Endodermal cell (in vitro differentiated cells): ENCODE measurements around the gene TUBGCP3. TPM values are rescaled to one million over a fixed set of nuclear protein-coding genes. Genes with fewer than 3 reads are reported as not detected.
A peak's percentile ranks its signal among the peaks of the same experiment; 100 is the strongest.

Experiments used
- DNase-seq: peaks from one replicate; pipeline ENCODE4 v3.0.0-alpha.2; 2017
- H3K27ac ChIP-seq: 2 replicates; pipeline ENCODE4 v1.5.1; 2013; ENCODE audit warnings: mild to moderate bottlenecking, low read depth, low read length, moderate library complexity
- H3K27me3 ChIP-seq: 2 replicates; pipeline ENCODE4 v1.6.1; 2013; ENCODE audit warnings: mild to moderate bottlenecking, low read length, moderate library complexity; ENCODE audit not compliant: insufficient read depth, control insufficient read depth, poor library complexity, severe bottlenecking
- H3K36me3 ChIP-seq: 2 replicates; pipeline ENCODE4 v1.7.0; 2013; ENCODE audit warnings: mild to moderate bottlenecking, low read length, moderate library complexity; ENCODE audit not compliant: control insufficient read depth, insufficient read depth
- H3K4me1 ChIP-seq: one replicate; pipeline ENCODE4 v1.7.0; 2013; ENCODE audit warnings: low read length; ENCODE audit not compliant: control insufficient read depth, insufficient read depth
- H3K4me3 ChIP-seq: 2 replicates; pipeline ENCODE4 v1.5.1; 2013; ENCODE audit warnings: mild to moderate bottlenecking, low read length, moderate library complexity
- H3K9ac ChIP-seq: 2 replicates; pipeline ENCODE4 v1.6.1; 2013; ENCODE audit warnings: mild to moderate bottlenecking, low read length, moderate library complexity; ENCODE audit not compliant: poor library complexity, severe bottlenecking; ENCODE audit errors: extremely low read depth
- H3K9me3 ChIP-seq: 2 replicates; pipeline ENCODE4 v1.6.1; 2013; ENCODE audit warnings: mild to moderate bottlenecking, low read length, moderate library complexity; ENCODE audit not compliant: control insufficient read depth
- H3K27ac Mint-ChIP-seq: 2 replicates; pipeline ENCODE4 v1.8.0; 2020; ENCODE audit warnings: mixed read lengths
- H3K27me3 Mint-ChIP-seq: 2 replicates; pipeline ENCODE4 v1.8.0; 2021; ENCODE audit warnings: mild to moderate bottlenecking, mixed read lengths; ENCODE audit not compliant: insufficient read depth
- H3K36me3 Mint-ChIP-seq: 2 replicates; pipeline ENCODE4 v1.8.0; 2020; ENCODE audit warnings: low read depth, mixed read lengths
- H3K4me1 Mint-ChIP-seq: 2 replicates; pipeline ENCODE4 v1.8.0; 2020; ENCODE audit warnings: mixed read lengths
- H3K4me3 Mint-ChIP-seq: 2 replicates; pipeline ENCODE4 v1.8.0; 2020; ENCODE audit warnings: mild to moderate bottlenecking, moderate library complexity, mixed read lengths
- H3K9me3 Mint-ChIP-seq: 2 replicates; pipeline ENCODE4 v1.8.0; 2020; ENCODE audit warnings: mild to moderate bottlenecking, mixed read lengths
- CTCF ChIP-seq: fragments of 200-600 bp; sonication (generic); conservative IDR thresholded peaks from 2 replicates; pipeline ENCODE4 v1.5.0; 2021; ENCODE audit warnings: antibody characterized with exemption, mild to moderate bottlenecking
- WGBS, 2 experiments: methylation state at CpG; one replicate each; pipeline versions ENCODE4 v1.1.5 to v1.1.7; 2013; ENCODE audit warnings: missing lambda C conversion rate in 2 of 2, mixed read lengths in 1 of 2; ENCODE audit not compliant: insufficient coverage in 1 of 2, insufficient read length in 1 of 2; 5-methylcytosine and 5-hydroxymethylcytosine counted together
- total RNA-seq, 2 donors: library from RNA; stranded (reverse); fragmentation: NEBNext Ultra II Directional in 1 of 2; extraction: Animal tissue kit (Norgen Biotek cat#: 25700) in 1 of 2; gene quantifications; 2 replicates in 1 of 2; 3 replicates in 1 of 2; pipeline ENCODE4 v1.2.1, GENCODE V29; 2021

The TUBGCP3 gene
- total RNA-seq, 2 donors from 2014 or later = 34.7 to 55.3 TPM

- Mint-ChIP-seq H3K36me3 (no peaks in the 10 kb centered on the region), H3K27ac (no peak overlapping the region), H3K4me3 (no peak overlapping the region), H3K27me3 (peaks cover 27% of the 10 kb centered on the region), H3K9me3 (no peaks in the 10 kb centered on the region), H3K4me1 (no peaks in the 10 kb centered on the region)
- no peak overlapping the region for H3K27ac ChIP-seq
- DNase-seq = peak; percentile 45
- 77 to 87% methylated on average over 15 to 29 of the region's 31 CpGs for WGBS, 2 experiments
- H3K9ac ChIP-seq = no peak overlapping the region
- no peaks in the 10 kb centered on the region for H3K9me3 ChIP-seq
- H3K4me1 ChIP-seq = no peaks in the 10 kb centered on the region
- peaks cover 17% of the 10 kb centered on the region for H3K27me3 ChIP-seq
- no peak for TF ChIP-seq CTCF
- no peak overlapping the region for H3K4me3 ChIP-seq
- no peaks in the 10 kb centered on the region for H3K36me3 ChIP-seq
These were observed 142.3 kb downstream of the TUBGCP3 start for GRCh38 chr13:112445411-112446271.

- DNase-seq = peak; percentile 42
- no peak overlapping the region for H3K4me3 Mint-ChIP-seq
- no peaks in the 10 kb centered on the region for H3K9me3 Mint-ChIP-seq
- H3K27ac Mint-ChIP-seq = no peak overlapping the region
- no peaks in the 10 kb centered on the region for H3K4me1 ChIP-seq
- TF ChIP-seq CTCF = no peak
- no peaks in the 10 kb centered on the region for H3K4me1 Mint-ChIP-seq
- H3K36me3 ChIP-seq = no peaks in the 10 kb centered on the region
- peaks cover 32% of the 10 kb centered on the region for H3K27me3 Mint-ChIP-seq
- peaks cover 17% of the 10 kb centered on the region for H3K27me3 ChIP-seq
- no peak overlapping the region for H3K27ac ChIP-seq
- H3K36me3 Mint-ChIP-seq = no peaks in the 10 kb centered on the region
- H3K9me3 ChIP-seq = no peaks in the 10 kb centered on the region
- H3K4me3 ChIP-seq = no peak overlapping the region
- 90 to 91% methylated on average over 30 to 42 of the region's 42 CpGs for WGBS, 2 experiments
- H3K9ac ChIP-seq = no peak overlapping the region
These were observed 143.2 kb downstream of the TUBGCP3 start for GRCh38 chr13:112444416-112445399.

GRCh38 chr13:112443995-112444311 is 144.0 kb downstream of the TUBGCP3 start:
- peaks cover 32% of the 10 kb centered on the region for H3K27me3 Mint-ChIP-seq
- Histone ChIP-seq H3K36me3 (no peaks in the 10 kb centered on the region), H3K4me3 (no peak overlapping the region), H3K9me3 (no peaks in the 10 kb centered on the region), H3K4me1 (no peaks in the 10 kb centered on the region), H3K27me3 (peaks cover 17% of the 10 kb centered on the region), H3K27ac (no peak overlapping the region), H3K9ac (no peak overlapping the region)
- WGBS, 2 experiments = 18 to 20% methylated on average over 1 to 10 of the region's 10 CpGs
- no peak overlapping the region for H3K4me3 Mint-ChIP-seq
- H3K36me3 Mint-ChIP-seq = no peaks in the 10 kb centered on the region
- H3K4me1 Mint-ChIP-seq = no peaks in the 10 kb centered on the region
- no peak overlapping the region for H3K27ac Mint-ChIP-seq
- DNase-seq = peak; percentile 97
- peak; percentile 89 for TF ChIP-seq CTCF
- no peaks in the 10 kb centered on the region for H3K9me3 Mint-ChIP-seq
